Mucosa of descending colon (tissue), 3 donors: Measurements from ENCODE around the gene KRT34. TPM values are rescaled to one million over a fixed set of nuclear protein-coding genes. Genes with fewer than 3 reads are reported as not detected.

Experiments used
- ATAC-seq: fragments of 200-7000 bp; cut with Tn5 transposase; one replicate; pipeline ENCODE4 v1.9.1; 2020; ENCODE audit warnings: mild to moderate bottlenecking, moderate library complexity
- DNase-seq, 3 donors: peaks; one replicate each; pipeline ENCODE4 v3.0.0-alpha.2; 2020
- H3K36me3 ChIP-seq: fragments of 200-600 bp; one replicate; pipeline ENCODE4 v1.8.0; 2021; ENCODE audit warnings: low read depth, mild to moderate bottlenecking
- H3K4me1 ChIP-seq: fragments of 200-600 bp; one replicate; pipeline ENCODE4 v1.8.0; 2021; ENCODE audit warnings: low read depth, mild to moderate bottlenecking
- H3K4me3 ChIP-seq: fragments of 200-600 bp; one replicate; pipeline ENCODE4 v1.8.0; 2021; ENCODE audit warnings: mild to moderate bottlenecking
- H3K9me3 ChIP-seq: fragments of 200-600 bp; one replicate; pipeline ENCODE4 v1.8.0; 2021; ENCODE audit warnings: mild to moderate bottlenecking
- intact Hi-C, 2 donors: fragments of 100-400 bp; cut with DNase I in 1 of 2; cut with micrococcal nuclease in 1 of 2; formaldehyde crosslinking; loops; one replicate each; pipeline versions ENCODE4 v1.11.0 to v1.11.1; 2022; cut with DNase I, micrococcal nuclease
- total RNA-seq, 3 donors: library from RNA; stranded (reverse); fragmentation: NEBNext Ultra II Directional in 2 of 3; extraction: Animal tissue kit (Norgen Biotek cat#: 25700) in 2 of 3; gene quantifications; one replicate each; pipeline versions ENCODE4 v1.2.1 to v1.2.4, GENCODE V29; 2021 to 2023
- TF ChIP-seq, protein P1 (sequence below): fragments of 200-600 bp; IDR thresholded peaks from one replicate; pipeline ENCODE4 v1.8.0; 2022; ENCODE audit warnings: antibody characterized with exemption, mild to moderate bottlenecking
- donor health status: DM: no; HTN: no; CAD: no; lungs with moderate emphysema.
- donor health status: DM: no; HTN: no; CAD: no.
- donor health status: DM: no; HTN: yes; CAD: no.

Gene KRT34
- total RNA-seq, 3 donors from 2014 or later, result not detected

GRCh38 chr17:41421116-41421515 is 39.0 kb upstream of the KRT34 start:
- Histone ChIP-seq H3K9me3 (no peaks in the 10 kb centered on the region), H3K36me3 (no peaks in the 10 kb centered on the region), H3K4me1 (no peaks in the 10 kb centered on the region), H3K4me3 (no peak overlapping the region)
- TF ChIP-seq, protein P1, sequence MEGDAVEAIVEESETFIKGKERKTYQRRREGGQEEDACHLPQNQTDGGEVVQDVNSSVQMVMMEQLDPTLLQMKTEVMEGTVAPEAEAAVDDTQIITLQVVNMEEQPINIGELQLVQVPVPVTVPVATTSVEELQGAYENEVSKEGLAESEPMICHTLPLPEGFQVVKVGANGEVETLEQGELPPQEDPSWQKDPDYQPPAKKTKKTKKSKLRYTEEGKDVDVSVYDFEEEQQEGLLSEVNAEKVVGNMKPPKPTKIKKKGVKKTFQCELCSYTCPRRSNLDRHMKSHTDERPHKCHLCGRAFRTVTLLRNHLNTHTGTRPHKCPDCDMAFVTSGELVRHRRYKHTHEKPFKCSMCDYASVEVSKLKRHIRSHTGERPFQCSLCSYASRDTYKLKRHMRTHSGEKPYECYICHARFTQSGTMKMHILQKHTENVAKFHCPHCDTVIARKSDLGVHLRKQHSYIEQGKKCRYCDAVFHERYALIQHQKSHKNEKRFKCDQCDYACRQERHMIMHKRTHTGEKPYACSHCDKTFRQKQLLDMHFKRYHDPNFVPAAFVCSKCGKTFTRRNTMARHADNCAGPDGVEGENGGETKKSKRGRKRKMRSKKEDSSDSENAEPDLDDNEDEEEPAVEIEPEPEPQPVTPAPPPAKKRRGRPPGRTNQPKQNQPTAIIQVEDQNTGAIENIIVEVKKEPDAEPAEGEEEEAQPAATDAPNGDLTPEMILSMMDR, result no peak
- DNase-seq (no peak), ATAC-seq (no peak)
- intact Hi-C loops, result no loop called here

GRCh38 chr17:41420134-41420533 is 38.0 kb upstream of the KRT34 start:
- no peak overlapping the region for H3K4me3 ChIP-seq
- TF ChIP-seq, protein P1, result no peak
- no peaks in the 10 kb centered on the region for H3K36me3 ChIP-seq
- ATAC-seq, result no peak
- H3K4me1 ChIP-seq, result no peaks in the 10 kb centered on the region
- DNase-seq, result no peak
- no peaks in the 10 kb centered on the region for H3K9me3 ChIP-seq
- intact Hi-C loops, result no loop called here

- Histone ChIP-seq H3K36me3 (no peaks in the 10 kb centered on the region), H3K4me1 (no peaks in the 10 kb centered on the region), H3K4me3 (no peak overlapping the region), H3K9me3 (no peaks in the 10 kb centered on the region)
- intact Hi-C loops, result no loop called here
- DNase-seq, result no peak
- no peak for ATAC-seq
- TF ChIP-seq, protein P1, result no peak
Measured at GRCh38 chr17:41419716-41420115, 37.6 kb upstream of the KRT34 start.

GRCh38 chr17:41418116-41418860 is 36.2 kb upstream of the KRT34 start:
- TF ChIP-seq, protein P1, result no peak
- no peaks in the 10 kb centered on the region for H3K36me3 ChIP-seq
- intact Hi-C loops, result no loop called here
- H3K4me3 ChIP-seq, result no peak overlapping the region
- DNase-seq (no peak), ATAC-seq (no peak)
- H3K9me3 ChIP-seq, result no peaks in the 10 kb centered on the region
- H3K4me1 ChIP-seq, result no peaks in the 10 kb centered on the region

DNA sequence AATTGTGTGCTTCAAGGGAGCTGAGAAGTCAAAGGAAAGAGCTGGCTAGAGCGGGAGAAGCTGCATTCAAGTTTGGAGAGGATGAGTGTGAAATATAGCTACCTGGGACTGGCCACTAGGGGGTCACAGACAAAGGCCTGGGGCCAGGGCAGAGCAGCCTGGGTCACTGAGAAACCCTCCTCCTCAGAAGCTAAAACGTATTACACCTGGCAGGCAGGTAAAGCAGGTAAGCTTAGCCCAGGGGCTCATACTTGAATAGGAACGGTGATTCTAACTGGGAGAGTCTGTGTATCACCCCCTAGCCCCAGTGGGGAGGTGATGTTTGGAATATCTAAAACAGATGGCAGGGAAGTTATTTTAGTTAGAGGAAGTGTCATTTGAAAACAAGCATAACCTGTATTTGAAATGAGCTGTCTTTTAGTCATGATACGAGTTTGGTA is 35.5 kb upstream of the KRT34 start:
- intact Hi-C loops, result no loop called here
- ATAC-seq (peak; percentile 46), DNase-seq (peak in 1 of 3 donors; percentile 14)
- no peak overlapping the region for H3K4me3 ChIP-seq
- H3K4me1 ChIP-seq, result no peaks in the 10 kb centered on the region
- H3K36me3 ChIP-seq, result no peaks in the 10 kb centered on the region
- TF ChIP-seq, protein P1, result no peak
- H3K9me3 ChIP-seq, result no peaks in the 10 kb centered on the region
